PFSK-1 (cell line): Measurements from ENCODE around the gene ZDHHC8.

Source experiments
- FOXP2 ChIP-seq: optimal IDR thresholded peaks from 2 replicates; pipeline ENCODE3; 2011; ENCODE audit warnings: borderline replicate concordance, control low read depth, inconsistent platforms; ENCODE audit not compliant: insufficient read depth; ENCODE audit errors: extremely low read length, extremely low read depth
- POLR2AphosphoS5 ChIP-seq: IDR thresholded peaks from 2 replicates; pipeline ENCODE4 v1.6.1; 2012; ENCODE audit warnings: low read depth, mild to moderate bottlenecking, control low read depth, low read length, moderate library complexity
- SIN3A ChIP-seq: IDR thresholded peaks from 2 replicates; pipeline ENCODE4 v1.6.1; 2012; ENCODE audit warnings: mild to moderate bottlenecking, low read length, moderate library complexity, borderline replicate concordance; ENCODE audit not compliant: insufficient read depth
- TAF1 ChIP-seq: IDR thresholded peaks from 2 replicates; pipeline ENCODE4 v1.6.1; 2012; ENCODE audit warnings: low read length, control low read depth, borderline replicate concordance; ENCODE audit not compliant: insufficient read depth
- TF ChIP-seq, protein P1 (sequence below), 2 experiments: IDR thresholded peaks; 2 replicates each; pipeline versions ENCODE4 v1.6.1 to v1.8.0; 2011 to 2012; ENCODE audit warnings: low read depth in 2 of 2, low read length in 2 of 2, control low read depth in 1 of 2, inconsistent platforms in 1 of 2, mild to moderate bottlenecking in 1 of 2, moderate library complexity in 1 of 2; ENCODE audit not compliant: insufficient read depth in 1 of 2

Gene ZDHHC8

DNA sequence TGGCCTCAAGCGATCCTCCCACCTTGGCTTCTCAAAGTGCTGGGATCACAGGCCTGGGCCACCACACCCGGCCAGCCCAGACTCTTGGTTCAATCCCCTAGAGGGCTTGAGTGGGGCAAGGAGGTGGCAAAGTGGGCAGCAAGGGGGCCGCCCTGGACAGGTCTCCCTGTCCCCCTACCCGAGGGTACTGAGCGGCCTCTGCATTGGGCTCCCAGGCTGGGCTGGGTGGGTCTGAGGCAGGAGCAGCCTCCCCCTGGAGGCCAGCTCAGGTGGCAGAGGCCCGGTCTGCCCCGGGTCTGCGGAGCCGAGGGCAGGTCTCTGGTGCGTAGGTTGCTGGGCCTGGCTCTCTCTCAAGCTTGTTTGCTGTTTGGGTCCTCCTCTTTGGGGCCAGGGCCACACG lies 41.6 kb downstream of the ZDHHC8 start:
- TF ChIP-seq POLR2AphosphoS5 (no peak), FOXP2 (no peak), SIN3A (no peak), TAF1 (no peak)
- TF ChIP-seq, protein P1, sequence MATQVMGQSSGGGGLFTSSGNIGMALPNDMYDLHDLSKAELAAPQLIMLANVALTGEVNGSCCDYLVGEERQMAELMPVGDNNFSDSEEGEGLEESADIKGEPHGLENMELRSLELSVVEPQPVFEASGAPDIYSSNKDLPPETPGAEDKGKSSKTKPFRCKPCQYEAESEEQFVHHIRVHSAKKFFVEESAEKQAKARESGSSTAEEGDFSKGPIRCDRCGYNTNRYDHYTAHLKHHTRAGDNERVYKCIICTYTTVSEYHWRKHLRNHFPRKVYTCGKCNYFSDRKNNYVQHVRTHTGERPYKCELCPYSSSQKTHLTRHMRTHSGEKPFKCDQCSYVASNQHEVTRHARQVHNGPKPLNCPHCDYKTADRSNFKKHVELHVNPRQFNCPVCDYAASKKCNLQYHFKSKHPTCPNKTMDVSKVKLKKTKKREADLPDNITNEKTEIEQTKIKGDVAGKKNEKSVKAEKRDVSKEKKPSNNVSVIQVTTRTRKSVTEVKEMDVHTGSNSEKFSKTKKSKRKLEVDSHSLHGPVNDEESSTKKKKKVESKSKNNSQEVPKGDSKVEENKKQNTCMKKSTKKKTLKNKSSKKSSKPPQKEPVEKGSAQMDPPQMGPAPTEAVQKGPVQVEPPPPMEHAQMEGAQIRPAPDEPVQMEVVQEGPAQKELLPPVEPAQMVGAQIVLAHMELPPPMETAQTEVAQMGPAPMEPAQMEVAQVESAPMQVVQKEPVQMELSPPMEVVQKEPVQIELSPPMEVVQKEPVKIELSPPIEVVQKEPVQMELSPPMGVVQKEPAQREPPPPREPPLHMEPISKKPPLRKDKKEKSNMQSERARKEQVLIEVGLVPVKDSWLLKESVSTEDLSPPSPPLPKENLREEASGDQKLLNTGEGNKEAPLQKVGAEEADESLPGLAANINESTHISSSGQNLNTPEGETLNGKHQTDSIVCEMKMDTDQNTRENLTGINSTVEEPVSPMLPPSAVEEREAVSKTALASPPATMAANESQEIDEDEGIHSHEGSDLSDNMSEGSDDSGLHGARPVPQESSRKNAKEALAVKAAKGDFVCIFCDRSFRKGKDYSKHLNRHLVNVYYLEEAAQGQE (IDR thresholded peaks at IDR 0.05; ENCODE audit: insufficient read depth in 1 of 2, low read depth in 2 of 2, low read length in 2 of 2) = no peak

- TF ChIP-seq POLR2AphosphoS5 (no peak), FOXP2 (no peak), TAF1 (no peak), SIN3A (no peak)
- TF ChIP-seq, protein P1 (IDR thresholded peaks at IDR 0.05; ENCODE audit: insufficient read depth in 1 of 2, low read depth in 2 of 2, low read length in 2 of 2) = no peak
Observed at GRCh38 chr22:20173772-20174171, 42.2 kb downstream of the ZDHHC8 start.

- no peak for TF ChIP-seq POLR2AphosphoS5
- no peak for TF ChIP-seq FOXP2
- TF ChIP-seq, protein P1 (IDR thresholded peaks at IDR 0.05; ENCODE audit: insufficient read depth in 1 of 2, low read depth in 2 of 2, low read length in 2 of 2) = no peak
- TF ChIP-seq TAF1 = no peak
- no peak for TF ChIP-seq SIN3A
Observed at GRCh38 chr22:20174785-20175596, 43.4 kb downstream of the ZDHHC8 start.

GRCh38 chr22:20175597-20175900 lies 43.9 kb downstream of the ZDHHC8 start:
- TF ChIP-seq SIN3A = no peak
- TF ChIP-seq TAF1 = no peak
- no peak for TF ChIP-seq POLR2AphosphoS5
- TF ChIP-seq, protein P1 (IDR thresholded peaks at IDR 0.05; ENCODE audit: insufficient read depth in 1 of 2, low read depth in 2 of 2, low read length in 2 of 2) = no peak
- TF ChIP-seq FOXP2 = no peak
